Central memory CD4-positive, alpha-beta T cell (primary cell): ENCODE results near the gene ACACA.
"Not testable (repeated sequence)": the region's sequence is repeated elsewhere in the genome, so short reads cannot be mapped to it uniquely, and the experiment has no call there.

Source experiments
- DNase-seq: peaks from one replicate; pipeline ENCODE4 v3.0.0; 2022
- total RNA-seq, 3 experiments: gene quantifications; one replicate each; lab custom pipeline; 2026; lab: John Stamatoyannopoulos, UW

Gene ACACA
- total RNA-seq: 34.5 to 102 (median 51.7) reads per million in 3 experiments

- peak; percentile 63 for DNase-seq
Measured at GRCh38 chr17:37406635-37407461, at the start of gene ACACA, which contains the start of gene TADA2A. TSS of gene ACACA (minus strand) at chr17:37406836. CDS start at chr17:37406299, 537 bp downstream. TSS of gene TADA2A (plus strand) at chr17:37406886. CDS start at chr17:37411366, 4,480 bp downstream.

- no peak for DNase-seq
Measured at GRCh38 chr17:37450112-37450511, 43.5 kb upstream of the ACACA start.

GRCh38 chr17:37447641-37448040 lies 41.0 kb upstream of the ACACA start:
- DNase-seq: no peak

- no peak for DNase-seq
Measured at GRCh38 chr17:37446027-37446426, 39.4 kb upstream of the ACACA start.

- DNase-seq: not testable (repeated sequence)
Measured at GRCh38 chr17:37441369-37442014, 34.9 kb upstream of the ACACA start.

- DNase-seq: no peak
Measured at GRCh38 chr17:37440424-37440823, 33.8 kb upstream of the ACACA start.

GRCh38 chr17:37438141-37438540 lies 31.5 kb upstream of the ACACA start:
- no peak for DNase-seq

- DNase-seq: no peak
Measured at GRCh38 chr17:37432671-37433070, 26.0 kb upstream of the ACACA start.

GRCh38 chr17:37430051-37430627 lies 23.5 kb upstream of the ACACA start:
- no peak for DNase-seq

- DNase-seq: no peak
Measured at GRCh38 chr17:37429453-37429852, 22.8 kb upstream of the ACACA start.

GRCh38 chr17:37429039-37429438 lies 22.4 kb upstream of the ACACA start:
- no peak for DNase-seq

GRCh38 chr17:37425268-37425667 lies 18.6 kb upstream of the ACACA start:
- DNase-seq: no peak

- DNase-seq: no peak
Measured at GRCh38 chr17:37422971-37423625, 16.5 kb upstream of the ACACA start.

GRCh38 chr17:37417852-37418251 lies 11.2 kb upstream of the ACACA start:
- no peak for DNase-seq

- no peak for DNase-seq
Measured at GRCh38 chr17:37413875-37414519, 7.4 kb upstream of the ACACA start.

- DNase-seq: no peak
Measured at GRCh38 chr17:37410357-37410756, 3.7 kb upstream of the ACACA start.

- DNase-seq: not testable (repeated sequence)
Measured at GRCh38 chr17:37408145-37408479, 1.5 kb upstream of the ACACA start.

- DNase-seq: no peak
Measured at GRCh38 chr17:37405955-37406634, 541 bp downstream of the ACACA start.

GRCh38 chr17:37405522-37405921 lies 1.1 kb downstream of the ACACA start:
- not testable (repeated sequence) for DNase-seq

GRCh38 chr17:37400505-37400904 lies 6.1 kb downstream of the ACACA start:
- DNase-seq: no peak

- DNase-seq: no peak
Measured at GRCh38 chr17:37399265-37399803, 7.3 kb downstream of the ACACA start.

- DNase-seq: no peak
Measured at GRCh38 chr17:37393352-37393751, 13.3 kb downstream of the ACACA start.
